ENCODE results near the gene ITGA11.

ITGA11 gene

GRCh38 chr15:68292967-68293366, 139.0 kb downstream of the ITGA11 start:
- TF ChIP-seq CTCF (IDR thresholded peaks at IDR 0.05; ENCODE audit: low read depth, low read length) = no peak

DNA sequence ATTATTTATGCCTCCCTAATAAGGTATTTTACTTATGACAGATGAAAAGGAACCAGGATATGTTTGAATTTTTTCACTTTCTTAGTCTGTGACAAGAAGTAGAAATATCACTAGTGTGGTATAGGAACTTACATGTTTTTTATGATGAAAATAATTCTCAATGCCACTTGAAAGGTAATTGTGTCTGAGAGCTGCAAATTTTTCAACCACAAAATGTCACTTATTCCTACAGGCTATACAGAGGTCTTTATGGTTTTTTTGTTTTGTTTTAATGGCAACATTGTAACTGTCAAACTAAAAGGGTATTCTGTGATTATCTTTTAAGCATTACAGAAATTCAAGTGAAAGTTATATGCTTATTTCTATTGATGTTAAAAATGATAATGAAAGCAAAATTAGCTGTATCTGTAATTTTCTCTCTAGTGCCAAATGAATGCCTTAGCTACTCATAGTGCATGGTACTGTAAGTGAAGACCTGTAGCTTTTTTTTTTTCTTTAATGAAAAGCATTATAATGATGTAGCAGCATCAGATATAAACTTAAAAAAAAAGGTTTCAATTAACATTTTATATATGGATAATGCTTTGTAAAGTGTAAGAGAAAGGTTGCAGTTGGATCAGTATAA, 139.7 kb downstream of the ITGA11 start:
- Histone ChIP-seq H3K4me3 (ENCODE audit: low read depth, low read length) (no peak overlapping the region), H3K27me3 (no peaks in the 10 kb centered on the region), H3K9me3 (no peaks in the 10 kb centered on the region), H3K4me1 (peaks cover 7% of the 10 kb centered on the region; the same call in 1 of the 2 replicates), H3K36me3 (peaks cover 34% of the 10 kb centered on the region)
- DNase-seq = no peak
- TF ChIP-seq CTCF (IDR thresholded peaks at IDR 0.05; ENCODE audit: low read depth, low read length) = no peak

More at GRCh38 chr15:68292967-68293366, 139.0 kb downstream of the ITGA11 start:
- Histone ChIP-seq H3K9me3 (no peaks in the 10 kb centered on the region), H3K36me3 (peaks cover 34% of the 10 kb centered on the region), H3K4me3 (ENCODE audit: low read depth, low read length) (no peak overlapping the region), H3K4me1 (peaks cover 7% of the 10 kb centered on the region; the same call in 1 of the 2 replicates), H3K27me3 (no peaks in the 10 kb centered on the region)
- DNase-seq = no peak

DNA sequence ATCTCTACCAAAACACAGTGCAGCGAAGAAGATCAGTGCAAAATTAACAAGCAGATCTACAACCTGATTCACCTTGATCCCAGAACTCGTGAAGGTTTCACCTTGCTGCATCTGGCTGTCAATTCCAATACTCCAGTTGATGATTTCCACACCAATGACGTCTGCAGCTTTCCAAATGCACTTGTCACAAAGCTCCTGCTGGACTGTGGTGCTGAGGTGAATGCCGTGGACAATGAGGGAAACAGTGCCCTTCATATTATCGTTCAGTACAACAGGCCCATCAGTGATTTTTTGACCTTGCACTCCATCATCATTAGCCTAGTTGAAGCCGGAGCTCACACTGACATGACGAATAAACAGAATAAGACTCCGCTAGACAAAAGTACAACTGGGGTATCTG, 141.2 kb downstream of the ITGA11 start:
- DNase-seq = no peak
- Histone ChIP-seq H3K9me3 (no peaks in the 10 kb centered on the region), H3K4me1 (peaks cover 7% of the 10 kb centered on the region; the same call in 1 of the 2 replicates), H3K36me3 (peaks cover 34% of the 10 kb centered on the region), H3K4me3 (ENCODE audit: low read depth, low read length) (no peak overlapping the region), H3K27me3 (no peaks in the 10 kb centered on the region)
- TF ChIP-seq CTCF (IDR thresholded peaks at IDR 0.05; ENCODE audit: low read depth, low read length) = no peak

- DNase-seq = no peak
- Histone ChIP-seq H3K9me3 (no peaks in the 10 kb centered on the region), H3K27me3 (no peaks in the 10 kb centered on the region), H3K4me1 (peaks cover 4% of the 10 kb centered on the region; the same call in 1 of the 2 replicates), H3K4me3 (ENCODE audit: low read depth, low read length) (no peak overlapping the region), H3K36me3 (peaks cover 40% of the 10 kb centered on the region)
- TF ChIP-seq CTCF (IDR thresholded peaks at IDR 0.05; ENCODE audit: low read depth, low read length) = no peak
These were observed 142.2 kb downstream of the ITGA11 start for GRCh38 chr15:68289621-68290352.

DNA sequence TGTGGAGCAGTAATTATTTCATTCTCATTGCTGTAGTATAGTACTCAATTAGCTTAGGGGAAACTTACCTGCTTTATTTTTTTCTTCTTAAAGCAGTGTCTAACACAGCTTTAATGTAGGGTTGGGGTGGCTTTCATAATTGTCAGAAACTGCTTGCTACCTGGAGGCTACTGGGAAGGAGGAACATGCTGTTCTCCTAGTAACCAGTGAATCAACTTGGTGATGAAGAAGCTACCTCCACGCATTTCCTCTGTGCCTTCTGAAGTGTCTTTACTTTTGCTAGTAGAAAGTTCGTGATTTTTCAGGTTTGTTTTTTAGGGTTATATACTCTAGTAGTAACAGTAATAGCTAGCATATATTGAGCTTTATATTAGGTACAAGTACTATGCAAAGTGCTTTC, 142.9 kb downstream of the ITGA11 start:
- no peaks in the 10 kb centered on the region for H3K27me3 ChIP-seq
- TF ChIP-seq CTCF (IDR thresholded peaks at IDR 0.05; ENCODE audit: low read depth, low read length) = no peak

DNA sequence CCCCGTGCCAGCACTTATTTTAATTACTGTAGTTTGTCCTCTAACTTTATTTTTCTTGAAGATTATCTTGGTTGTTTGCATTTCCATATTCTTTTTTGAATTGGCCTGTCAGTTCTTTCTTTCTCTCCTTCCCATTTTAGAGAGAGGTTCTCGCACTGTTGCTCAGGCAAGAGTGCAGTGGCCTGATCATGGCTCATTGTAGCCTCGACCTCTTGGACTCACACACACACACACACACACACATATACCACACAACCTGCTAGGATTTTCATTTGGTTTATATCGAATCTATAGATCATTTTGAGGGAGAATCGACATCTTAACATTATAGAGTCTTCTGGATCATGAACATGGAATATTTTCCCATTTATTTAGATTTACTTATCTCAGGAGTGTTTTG, 145.7 kb downstream of the ITGA11 start:
- peaks cover 4% of the 10 kb centered on the region; the same call in 1 of the 2 replicates for H3K4me1 ChIP-seq
- no peaks in the 10 kb centered on the region for H3K27me3 ChIP-seq
- DNase-seq = no peak

More for the DNA sequence above, 142.9 kb downstream of the ITGA11 start:
- Histone ChIP-seq H3K4me3 (ENCODE audit: low read depth, low read length) (no peak overlapping the region), H3K9me3 (no peaks in the 10 kb centered on the region), H3K36me3 (peaks cover 46% of the 10 kb centered on the region), H3K4me1 (peaks cover 4% of the 10 kb centered on the region; the same call in 1 of the 2 replicates)
- no peak for DNase-seq

More for the DNA sequence above, 145.7 kb downstream of the ITGA11 start:
- Histone ChIP-seq H3K36me3 (peaks cover 34% of the 10 kb centered on the region), H3K9me3 (no peaks in the 10 kb centered on the region), H3K4me3 (ENCODE audit: low read depth, low read length) (no peak overlapping the region)
- TF ChIP-seq CTCF (IDR thresholded peaks at IDR 0.05; ENCODE audit: low read depth, low read length) = no peak

All from BE2C (cell line).